Measurements from ENCODE around the gene LIN37. TPM values are rescaled to one million over a fixed set of nuclear protein-coding genes. Genes with fewer than 3 reads are reported as not detected.

The LIN37 gene
- total and polyA plus RNA-seq, 2 experiments from 2014 or later: 4.3 to 6.8 TPM

GRCh38 chr19:35746531-35746930 is 1.8 kb upstream of the LIN37 start (continued):
- no peak for TF ChIP-seq ZNF462 (CRISPR knock-in tag; IDR thresholded peaks at IDR 0.05)
- TF ChIP-seq EZH2 (IDR thresholded peaks at IDR 0.05; ENCODE audit: low read depth, unreplicated experiment): no peak
- no peak for TF ChIP-seq ETS1 (IDR thresholded peaks at IDR 0.05)
- no peak for TF ChIP-seq STAT1 (IDR thresholded peaks at IDR 0.05; ENCODE audit: unreplicated experiment)
- TF ChIP-seq EZH2phosphoT487 (IDR thresholded peaks at IDR 0.05; ENCODE audit: unreplicated experiment): no peak
- no peak for TF ChIP-seq ZNF331 (CRISPR knock-in tag; IDR thresholded peaks at IDR 0.05; ENCODE audit: low read depth)

GRCh38 chr19:35750167-35750566 is 1.8 kb downstream of the LIN37 start:
- Mint-ChIP-seq H3K4me3 (peak overlapping the region; percentile 23; the same call in 1 of the 3 replicates), H3K36me3 (ENCODE audit: low read depth) (peaks cover 2% of the 10 kb centered on the region; the same call in 1 of the 3 replicates)
- peaks cover 14% of the 10 kb centered on the region for H3K79me2 ChIP-seq (replicated peaks; ENCODE audit: insufficient read depth)

More at GRCh38 chr19:35750167-35750566, 1.8 kb downstream of the LIN37 start:
- H3F3A ChIP-seq (replicated peaks; ENCODE audit: low read depth): no peaks in the 10 kb centered on the region
- H3K27ac ChIP-seq (ENCODE audit: low read depth): no peak overlapping the region
- Mint-ChIP-seq H3K9me3 (no peaks in the 10 kb centered on the region; the same call in 1 of the 3 replicates), H3K27ac (no peak overlapping the region), H3K27me3 (ENCODE audit: insufficient read depth, low read depth, poor library complexity) (peaks cover 18% of the 10 kb centered on the region), H3K4me1 (peaks cover 18% of the 10 kb centered on the region)
- H3K9me2 ChIP-seq (ENCODE audit: insufficient read depth): no peaks in the 10 kb centered on the region
- H3K27me3 ChIP-seq (ENCODE audit: insufficient read depth): peaks cover 6% of the 10 kb centered on the region
- H3K4me1 ChIP-seq (ENCODE audit: insufficient read depth): peaks cover 15% of the 10 kb centered on the region
- no peak for DNase-seq (ENCODE audit: low spot score)
- H3K4me3 ChIP-seq: no peak overlapping the region
- TF ChIP-seq STAT1 (IDR thresholded peaks at IDR 0.05; ENCODE audit: unreplicated experiment) (no peak), CREB1 (CRISPR knock-in tag; IDR thresholded peaks at IDR 0.05; ENCODE audit: low read depth) (no peak), EZH2 (IDR thresholded peaks at IDR 0.05; ENCODE audit: low read depth, unreplicated experiment) (no peak), ETS1 (IDR thresholded peaks at IDR 0.05) (no peak), POLR2AphosphoS5 (IDR thresholded peaks at IDR 0.05; ENCODE audit: low read depth) (no peak), ZNF114 (CRISPR knock-in tag; IDR thresholded peaks at IDR 0.05) (no peak), ZNF331 (CRISPR knock-in tag; IDR thresholded peaks at IDR 0.05; ENCODE audit: low read depth) (no peak), NANOG (IDR thresholded peaks at IDR 0.05; ENCODE audit: borderline replicate concordance) (no peak)
- no peak for ATAC-seq
- no peak overlapping the region for H2AFZ ChIP-seq
- no peaks in the 10 kb centered on the region for H3K36me3 ChIP-seq (ENCODE audit: insufficient read depth)
- no peaks in the 10 kb centered on the region for H4K20me1 ChIP-seq (replicated peaks; ENCODE audit: insufficient read depth)
- H3K4me2 ChIP-seq: no peak overlapping the region

All from GM23338 (cell line).